IgD-negative memory B cell (primary cell): Measurements from ENCODE around the gene ARSD. TPM values are rescaled to one million over a fixed set of nuclear protein-coding genes. Genes with fewer than 3 reads are reported as not detected.
"Not testable (repeated sequence)": the region's sequence is repeated elsewhere in the genome, so short reads cannot be mapped to it uniquely, and the experiment has no call there.

Experiments used
- H3K27ac Mint-ChIP-seq, 3 donors: one replicate each; pipeline ENCODE4 v1.8.0; 2020 to 2022; ENCODE audit warnings: mild to moderate bottlenecking in 3 of 3, mixed read lengths in 3 of 3, moderate library complexity in 1 of 3
- H3K27me3 Mint-ChIP-seq: one replicate; pipeline ENCODE4 v1.8.0; 2021; ENCODE audit warnings: mixed read lengths
- H3K36me3 Mint-ChIP-seq: one replicate; pipeline ENCODE4 v1.8.0; 2020; ENCODE audit warnings: mild to moderate bottlenecking, mixed read lengths
- H3K4me1 Mint-ChIP-seq, 3 donors: one replicate each; pipeline ENCODE4 v1.8.0; 2020 to 2022; ENCODE audit warnings: mixed read lengths in 3 of 3, mild to moderate bottlenecking in 1 of 3
- H3K4me3 Mint-ChIP-seq, 4 donors: one replicate each; pipeline ENCODE4 v1.8.0; 2020 to 2022; ENCODE audit warnings: mild to moderate bottlenecking in 4 of 4, mixed read lengths in 4 of 4, moderate library complexity in 3 of 4
- H3K9me3 Mint-ChIP-seq, 3 donors: one replicate each; pipeline ENCODE4 v1.8.0; 2020 to 2021; ENCODE audit warnings: mixed read lengths in 3 of 3, mild to moderate bottlenecking in 1 of 3
- polyA plus RNA-seq: library from polyadenylated mRNA; unstranded; fragments of 300-500 nt; fragmentation: Illumina TruSeq; gene quantifications from one replicate; pipeline ENCODE4 v1.2.3, GENCODE V29; 2021

ARSD gene
- 5.4 TPM for polyA plus RNA-seq

GRCh38 chrX:2928583-2929434 lies at the start of gene ARSD:
ARSD (minus strand) TSS chrX:2929339; CDS start chrX:2929275, 64 bp downstream.
- Mint-ChIP-seq H3K36me3 (peaks cover 1% of the 10 kb centered on the region), H3K27ac (peak within 1 kb of the TSS in 2 of 3 donors; percentile 46 to 65), H3K4me3 (peak within 1 kb of the TSS; percentile 73 to 92 (median 90)), H3K4me1 (peaks cover 0 to 4% (median 0%) of the 10 kb centered on the region in 3 donors), H3K27me3 (peaks cover 5% of the 10 kb centered on the region), H3K9me3 (peaks cover 0 to 5% (median 1%) of the 10 kb centered on the region in 3 donors)

- not testable (repeated sequence) for H3K4me3 Mint-ChIP-seq, H3K27ac Mint-ChIP-seq, H3K36me3 Mint-ChIP-seq, H3K27me3 Mint-ChIP-seq, H3K4me1 Mint-ChIP-seq
- peaks cover 7 to 16% (median 8%) of the 10 kb centered on the region in 3 donors for H3K9me3 Mint-ChIP-seq
These were observed 49.5 kb upstream of the ARSD start for GRCh38 chrX:2978639-2979038.

- H3K27ac Mint-ChIP-seq: no peak overlapping the region
- H3K9me3 Mint-ChIP-seq: peaks cover 0 to 5% (median 1%) of the 10 kb centered on the region in 3 donors
These were observed 45.8 kb upstream of the ARSD start for GRCh38 chrX:2974961-2975360.

GRCh38 chrX:2972391-2972790 lies 43.3 kb upstream of the ARSD start:
- Mint-ChIP-seq H3K27me3 (peaks cover 12% of the 10 kb centered on the region), H3K36me3 (no peaks in the 10 kb centered on the region), H3K9me3 (peaks cover 0 to 5% (median 2%) of the 10 kb centered on the region in 3 donors), H3K4me3 (no peak overlapping the region), H3K4me1 (no peaks in the 10 kb centered on the region), H3K27ac (no peak overlapping the region)

More at GRCh38 chrX:2974961-2975360, 45.8 kb upstream of the ARSD start:
- Mint-ChIP-seq H3K4me1 (no peaks in the 10 kb centered on the region), H3K4me3 (no peak overlapping the region), H3K27me3 (peaks cover 6% of the 10 kb centered on the region), H3K36me3 (peaks cover 2% of the 10 kb centered on the region)

- H3K4me3 Mint-ChIP-seq: peak overlapping the region in 1 of 4 donors; percentile 60
These were observed 39.9 kb upstream of the ARSD start for GRCh38 chrX:2969021-2969420.

GRCh38 chrX:2967998-2968909 lies 39.1 kb upstream of the ARSD start:
- Mint-ChIP-seq H3K27ac (no peak overlapping the region), H3K4me3 (peak overlapping the region in 3 of 4 donors; percentile 2 to 73 (median 43)), H3K27me3 (peaks cover 15% of the 10 kb centered on the region), H3K9me3 (peaks cover 0 to 2% (median 0%) of the 10 kb centered on the region in 3 donors), H3K4me1 (no peaks in the 10 kb centered on the region), H3K36me3 (no peaks in the 10 kb centered on the region)

More at GRCh38 chrX:2969021-2969420, 39.9 kb upstream of the ARSD start:
- Mint-ChIP-seq H3K4me1 (no peaks in the 10 kb centered on the region), H3K9me3 (peaks cover 0 to 2% (median 0%) of the 10 kb centered on the region in 3 donors), H3K36me3 (no peaks in the 10 kb centered on the region), H3K27me3 (peaks cover 15% of the 10 kb centered on the region), H3K27ac (no peak overlapping the region)

GRCh38 chrX:2967584-2967983 lies 38.4 kb upstream of the ARSD start:
- Mint-ChIP-seq H3K36me3 (no peaks in the 10 kb centered on the region), H3K4me3 (no peak overlapping the region), H3K27ac (no peak overlapping the region), H3K9me3 (peaks cover 0 to 2% (median 0%) of the 10 kb centered on the region in 3 donors), H3K27me3 (peaks cover 15% of the 10 kb centered on the region), H3K4me1 (no peaks in the 10 kb centered on the region)

GRCh38 chrX:2967012-2967411 lies 37.9 kb upstream of the ARSD start:
- Mint-ChIP-seq H3K4me3 (no peak overlapping the region), H3K27ac (no peak overlapping the region), H3K36me3 (no peaks in the 10 kb centered on the region), H3K9me3 (peaks cover 0 to 2% (median 0%) of the 10 kb centered on the region in 3 donors), H3K4me1 (no peaks in the 10 kb centered on the region), H3K27me3 (peaks cover 12% of the 10 kb centered on the region)

- Mint-ChIP-seq H3K27ac (no peak overlapping the region), H3K9me3 (peaks cover 0 to 2% (median 0%) of the 10 kb centered on the region in 3 donors), H3K36me3 (no peaks in the 10 kb centered on the region), H3K4me3 (no peak overlapping the region), H3K27me3 (peaks cover 8% of the 10 kb centered on the region), H3K4me1 (no peaks in the 10 kb centered on the region)
These were observed 36.8 kb upstream of the ARSD start for GRCh38 chrX:2965965-2966364.

GRCh38 chrX:2963992-2964794 lies 35.1 kb upstream of the ARSD start:
- H3K36me3 Mint-ChIP-seq, H3K4me3 Mint-ChIP-seq, H3K4me1 Mint-ChIP-seq, H3K9me3 Mint-ChIP-seq: not testable (repeated sequence)
- H3K27ac Mint-ChIP-seq: peak overlapping the region in 1 of 3 donors; percentile 85
- peaks cover 10% of the 10 kb centered on the region for H3K27me3 Mint-ChIP-seq

GRCh38 chrX:2963449-2963848 lies 34.3 kb upstream of the ARSD start:
- H3K9me3 Mint-ChIP-seq, H3K4me3 Mint-ChIP-seq, H3K4me1 Mint-ChIP-seq, H3K27ac Mint-ChIP-seq, H3K36me3 Mint-ChIP-seq, H3K27me3 Mint-ChIP-seq: not testable (repeated sequence)

GRCh38 chrX:2962381-2962780 lies 33.2 kb upstream of the ARSD start:
- Mint-ChIP-seq H3K4me1 (no peaks in the 10 kb centered on the region), H3K27me3 (peaks cover 5% of the 10 kb centered on the region), H3K27ac (no peak overlapping the region), H3K9me3 (no peaks in the 10 kb centered on the region), H3K4me3 (no peak overlapping the region), H3K36me3 (no peaks in the 10 kb centered on the region)

GRCh38 chrX:2960861-2961515 lies 31.8 kb upstream of the ARSD start:
- no peak overlapping the region for H3K4me3 Mint-ChIP-seq
- no peak overlapping the region for H3K27ac Mint-ChIP-seq
- no peaks in the 10 kb centered on the region for H3K9me3 Mint-ChIP-seq
- H3K36me3 Mint-ChIP-seq: no peaks in the 10 kb centered on the region
- peaks cover 5% of the 10 kb centered on the region for H3K27me3 Mint-ChIP-seq
- no peaks in the 10 kb centered on the region for H3K4me1 Mint-ChIP-seq

GRCh38 chrX:2958199-2958598 lies 29.1 kb upstream of the ARSD start:
- Mint-ChIP-seq H3K27me3 (peaks cover 6% of the 10 kb centered on the region), H3K9me3 (no peaks in the 10 kb centered on the region), H3K4me1 (no peaks in the 10 kb centered on the region), H3K27ac (no peak overlapping the region), H3K4me3 (no peak overlapping the region), H3K36me3 (no peaks in the 10 kb centered on the region)
